Measurements from ENCODE around the gene XAF1. TPM values are rescaled to one million over a fixed set of nuclear protein-coding genes. Genes with fewer than 3 reads are reported as not detected.

Gene XAF1
- polyA plus RNA-seq, 1 donor (not counting 4 experiments of a cell fraction or from before 2014, with no cell fraction given), result 10.6 TPM

DNA sequence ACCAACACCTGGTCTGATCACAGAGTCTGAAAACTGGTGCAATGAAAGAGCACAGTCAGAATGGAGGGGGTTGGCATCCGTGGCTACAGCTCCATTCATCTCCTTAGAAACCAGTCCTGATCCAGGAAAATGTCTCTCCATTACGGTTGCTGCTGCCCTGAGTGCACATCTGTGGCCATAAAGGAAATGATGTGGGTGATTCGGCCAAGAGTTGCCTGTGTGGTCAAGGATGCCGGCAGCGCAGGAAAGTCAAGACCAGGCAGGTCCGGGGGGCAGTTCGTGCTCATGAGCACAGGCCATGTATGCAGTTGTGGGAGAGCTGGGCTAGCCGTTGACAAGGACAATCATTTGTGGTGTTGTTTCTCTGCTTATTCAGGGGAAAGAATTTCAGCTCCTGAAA lies 5.9 kb downstream of the XAF1 start:
- no peaks in the 10 kb centered on the region for H3K9me1 ChIP-seq (ENCODE audit: control insufficient read depth, extremely low read depth, insufficient read depth, low read length)
- TF ChIP-seq EZH2 (IDR thresholded peaks at IDR 0.05; ENCODE audit: low read length), result no peak
- TF ChIP-seq, protein P1, sequence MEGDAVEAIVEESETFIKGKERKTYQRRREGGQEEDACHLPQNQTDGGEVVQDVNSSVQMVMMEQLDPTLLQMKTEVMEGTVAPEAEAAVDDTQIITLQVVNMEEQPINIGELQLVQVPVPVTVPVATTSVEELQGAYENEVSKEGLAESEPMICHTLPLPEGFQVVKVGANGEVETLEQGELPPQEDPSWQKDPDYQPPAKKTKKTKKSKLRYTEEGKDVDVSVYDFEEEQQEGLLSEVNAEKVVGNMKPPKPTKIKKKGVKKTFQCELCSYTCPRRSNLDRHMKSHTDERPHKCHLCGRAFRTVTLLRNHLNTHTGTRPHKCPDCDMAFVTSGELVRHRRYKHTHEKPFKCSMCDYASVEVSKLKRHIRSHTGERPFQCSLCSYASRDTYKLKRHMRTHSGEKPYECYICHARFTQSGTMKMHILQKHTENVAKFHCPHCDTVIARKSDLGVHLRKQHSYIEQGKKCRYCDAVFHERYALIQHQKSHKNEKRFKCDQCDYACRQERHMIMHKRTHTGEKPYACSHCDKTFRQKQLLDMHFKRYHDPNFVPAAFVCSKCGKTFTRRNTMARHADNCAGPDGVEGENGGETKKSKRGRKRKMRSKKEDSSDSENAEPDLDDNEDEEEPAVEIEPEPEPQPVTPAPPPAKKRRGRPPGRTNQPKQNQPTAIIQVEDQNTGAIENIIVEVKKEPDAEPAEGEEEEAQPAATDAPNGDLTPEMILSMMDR (optimal IDR thresholded peaks at IDR 0.05 in 1 of 3, IDR thresholded peaks at IDR 0.05 in 1 of 3, conservative IDR thresholded peaks at IDR 0.05 in 1 of 3; ENCODE audit: extremely low read depth in 1 of 3, insufficient read depth in 2 of 3, low read length in 3 of 3), result no peak
- FAIRE-seq (no peak), DNase-seq (ENCODE audit: low read depth, low spot score) (no peak)
- no peak overlapping the region for H3K9ac ChIP-seq (ENCODE audit: control insufficient read depth, extremely low read depth, insufficient read depth, low read length)
- dilution Hi-C loops (cut with MboI; ENCODE audit: extremely low pct_ligation_motif_present, low sequenced_read_pairs), result no loop called here
- no peak overlapping the region for H3K27ac ChIP-seq (ENCODE audit: control insufficient read depth, insufficient read depth, low read length)
- no peaks in the 10 kb centered on the region for H4K20me1 ChIP-seq (ENCODE audit: control insufficient read depth, extremely low read depth, insufficient read depth, low read length)
- peaks cover 0 to 3% of the 10 kb centered on the region in 2 experiments for H3K36me3 ChIP-seq (ENCODE audit: control insufficient read depth in 2 of 2, extremely low read depth in 1 of 2, insufficient read depth in 2 of 2, low read length in 2 of 2)
- no peaks in the 10 kb centered on the region for H3K9me3 ChIP-seq (ENCODE audit: control insufficient read depth, low read depth, low read length)
- H3K4me1 ChIP-seq (ENCODE audit: control insufficient read depth, extremely low read depth, insufficient read depth, low read length), result no peaks in the 10 kb centered on the region
- H3K4me3 ChIP-seq (ENCODE audit: control insufficient read depth in 2 of 3, extremely low read depth in 1 of 3, insufficient read depth in 2 of 3, low read depth in 1 of 3, low read length in 3 of 3), result no peak overlapping the region
- H3K4me2 ChIP-seq (ENCODE audit: control insufficient read depth, extremely low read depth, insufficient read depth, low read depth, low read length), result no peak overlapping the region
- no peaks in the 10 kb centered on the region for H3K79me2 ChIP-seq (ENCODE audit: control insufficient read depth, insufficient read depth, low read length)
- H3K27me3 ChIP-seq (ENCODE audit: control insufficient read depth, extremely low read depth, insufficient read depth, low read length), result no peaks in the 10 kb centered on the region
- no peak overlapping the region for H2AFZ ChIP-seq (ENCODE audit: control insufficient read depth, low read length)

DNA sequence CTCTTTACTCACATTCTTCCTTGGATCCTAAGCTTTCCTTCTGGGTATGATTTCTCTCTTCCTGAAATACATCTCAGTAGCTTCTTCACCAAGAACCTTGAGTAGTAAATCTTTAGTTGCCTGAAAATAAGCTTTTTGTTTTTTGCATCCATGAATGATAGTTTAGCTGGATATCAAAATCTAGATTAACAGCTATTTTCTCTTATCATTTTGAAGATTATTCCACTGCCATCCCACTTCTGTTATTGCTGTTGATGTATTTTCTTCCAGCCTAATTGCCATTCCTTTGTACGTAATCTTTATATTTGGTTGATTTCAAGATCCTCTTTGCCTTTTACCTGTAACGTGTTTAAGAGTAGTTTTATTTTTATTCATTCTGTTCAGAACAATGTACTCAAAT lies 12.6 kb downstream of the XAF1 start:
- Histone ChIP-seq H3K27me3 (ENCODE audit: control insufficient read depth, extremely low read depth, insufficient read depth, low read length) (no peaks in the 10 kb centered on the region), H3K27ac (ENCODE audit: control insufficient read depth, insufficient read depth, low read length) (no peak overlapping the region), H3K4me1 (ENCODE audit: control insufficient read depth, extremely low read depth, insufficient read depth, low read length) (no peaks in the 10 kb centered on the region), H3K79me2 (ENCODE audit: control insufficient read depth, insufficient read depth, low read length) (no peaks in the 10 kb centered on the region), H3K4me2 (ENCODE audit: control insufficient read depth, extremely low read depth, insufficient read depth, low read depth, low read length) (no peak overlapping the region), H2AFZ (ENCODE audit: control insufficient read depth, low read length) (no peak overlapping the region), H3K9me1 (ENCODE audit: control insufficient read depth, extremely low read depth, insufficient read depth, low read length) (no peaks in the 10 kb centered on the region), H3K9me3 (ENCODE audit: control insufficient read depth, low read depth, low read length) (peaks cover 9% of the 10 kb centered on the region), H3K36me3 (ENCODE audit: control insufficient read depth in 2 of 2, extremely low read depth in 1 of 2, insufficient read depth in 2 of 2, low read length in 2 of 2) (peaks cover 0 to 8% of the 10 kb centered on the region in 2 experiments), H3K9ac (ENCODE audit: control insufficient read depth, extremely low read depth, insufficient read depth, low read length) (no peak overlapping the region), H3K4me3 (ENCODE audit: control insufficient read depth in 2 of 3, extremely low read depth in 1 of 3, insufficient read depth in 2 of 3, low read depth in 1 of 3, low read length in 3 of 3) (no peak overlapping the region), H4K20me1 (ENCODE audit: control insufficient read depth, extremely low read depth, insufficient read depth, low read length) (no peaks in the 10 kb centered on the region)
- FAIRE-seq, result no peak
- dilution Hi-C loops (cut with MboI; ENCODE audit: extremely low pct_ligation_motif_present, low sequenced_read_pairs), result no loop called here
- TF ChIP-seq, protein P1 (optimal IDR thresholded peaks at IDR 0.05 in 1 of 3, IDR thresholded peaks at IDR 0.05 in 1 of 3, conservative IDR thresholded peaks at IDR 0.05 in 1 of 3; ENCODE audit: extremely low read depth in 1 of 3, insufficient read depth in 2 of 3, low read length in 3 of 3), result no peak
- no peak for TF ChIP-seq EZH2 (IDR thresholded peaks at IDR 0.05; ENCODE audit: low read length)
- DNase-seq (ENCODE audit: low read depth, low spot score), result no peak

Data from keratinocyte (primary cell).